GM21619 (cell line): ENCODE data around the gene PPM1L.

ENCODE experiments used
- ATAC-seq: cut with Tn5 transposase; IDR thresholded peaks from one replicate; pipeline ENCODE4 v1.9.1; 2021; ENCODE audit not compliant: unreplicated experiment

The PPM1L gene

DNA sequence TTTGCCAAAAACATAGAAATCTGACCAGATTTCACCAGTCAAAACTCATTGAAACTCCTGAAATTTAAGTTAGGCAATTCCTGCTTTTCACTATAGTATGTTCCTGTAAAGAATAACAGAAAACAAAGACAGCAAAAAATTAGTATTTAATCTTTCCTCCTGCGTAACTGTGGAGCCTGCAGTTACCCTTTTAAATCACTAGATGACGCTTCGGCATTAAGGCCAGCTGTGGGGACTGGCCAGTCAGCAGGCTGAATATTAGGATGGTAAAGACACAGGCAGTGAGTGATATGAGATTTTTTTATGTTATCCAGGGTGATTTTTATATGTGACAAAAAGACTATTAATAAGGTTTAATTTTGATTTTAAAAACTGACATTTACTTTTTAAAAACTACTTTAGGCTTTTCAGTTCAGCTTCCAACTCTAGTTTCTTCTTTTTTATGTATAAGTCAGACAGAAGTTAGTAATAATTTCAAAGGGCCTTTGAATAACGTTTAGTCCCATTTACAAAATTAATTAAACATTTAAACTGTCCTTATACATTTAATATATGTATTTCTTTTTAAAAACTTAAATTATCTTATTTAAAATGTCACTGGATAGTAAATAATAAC, 165.1 kb downstream of the PPM1L start:
- ATAC-seq, result peak; percentile 92

DNA sequence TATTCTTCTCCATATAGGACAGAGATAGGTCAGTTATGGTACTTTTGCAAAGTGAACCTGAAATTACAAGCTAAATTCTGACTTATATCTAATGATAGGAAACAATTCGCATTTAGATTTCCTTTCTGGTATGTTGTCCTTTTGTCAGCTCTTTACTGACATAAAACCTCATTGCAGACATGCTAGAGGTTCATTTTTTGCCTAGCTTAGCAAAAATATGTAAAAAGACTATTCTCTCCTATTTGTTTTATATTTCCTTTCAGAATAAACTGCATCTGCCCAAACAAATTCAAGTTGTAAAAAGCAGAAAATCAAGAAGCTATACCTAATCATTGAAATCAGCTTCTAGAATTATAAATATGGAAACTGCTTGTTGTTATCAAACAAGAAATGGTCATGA, 168.7 kb downstream of the PPM1L start:
- ATAC-seq, result no peak

DNA sequence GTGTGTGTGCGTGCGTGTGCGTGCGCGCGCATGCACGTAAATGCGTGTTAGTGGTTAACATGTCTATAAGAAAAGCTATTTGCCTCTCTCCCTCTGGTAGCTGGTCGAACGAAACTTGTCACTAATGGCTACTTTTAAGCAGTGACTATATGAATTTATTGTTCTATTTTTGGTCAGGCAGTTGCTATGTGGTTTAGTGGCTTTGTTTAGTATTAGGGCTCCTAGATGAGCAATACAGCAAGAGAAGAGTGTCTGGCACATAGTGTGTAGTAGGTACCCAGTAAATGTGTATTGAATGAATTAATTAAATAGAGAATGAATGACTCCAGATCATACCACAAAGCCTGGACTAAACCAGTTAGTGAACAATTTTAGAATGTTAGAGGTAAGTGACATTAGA, 171.6 kb downstream of the PPM1L start:
- no peak for ATAC-seq

DNA sequence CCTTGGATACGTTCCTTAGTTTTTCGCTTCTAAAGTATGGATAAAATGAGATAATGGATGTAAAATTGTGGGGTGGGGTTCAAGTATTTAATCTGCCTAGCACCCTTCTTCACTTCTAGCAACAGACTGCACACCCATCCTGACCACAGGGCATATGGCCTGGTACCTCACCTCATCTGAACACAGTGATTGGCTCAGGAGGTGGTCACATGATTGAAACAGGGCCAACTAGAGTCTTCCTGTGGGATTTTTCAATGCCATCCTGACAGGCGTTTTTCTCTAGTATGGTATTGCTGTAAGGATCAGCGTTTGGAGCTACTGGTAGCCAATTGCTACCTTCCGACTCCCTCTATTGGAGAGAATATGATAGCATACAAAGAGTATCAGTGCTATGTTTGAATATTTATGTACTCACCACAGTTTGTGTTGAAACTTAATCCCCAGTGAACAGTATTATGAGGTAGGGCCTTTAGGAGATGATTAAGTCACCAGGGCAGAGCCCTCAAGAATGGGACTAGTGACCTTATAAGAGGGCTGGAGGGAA, 172.2 kb downstream of the PPM1L start:
- no peak for ATAC-seq

DNA sequence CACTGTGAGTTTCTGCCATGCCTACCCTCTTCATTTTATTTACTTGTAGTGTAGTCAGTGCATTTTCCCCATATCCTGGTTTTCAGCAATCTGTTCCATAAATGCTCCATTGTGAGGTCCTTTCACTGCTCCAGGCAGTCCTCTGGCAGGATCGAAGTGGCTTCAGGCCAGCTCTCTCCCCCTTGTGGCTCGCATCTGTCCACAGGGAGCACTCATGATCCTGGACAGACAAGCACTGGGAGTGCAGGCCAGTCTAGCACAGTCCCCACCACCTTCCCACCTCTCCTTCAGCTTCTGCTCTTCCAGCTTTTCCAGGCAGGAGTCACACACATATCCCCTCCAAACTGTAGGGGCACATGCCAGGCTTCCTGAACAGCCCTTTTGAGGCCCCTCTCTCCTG, 173.6 kb downstream of the PPM1L start:
- ATAC-seq, result no peak

DNA sequence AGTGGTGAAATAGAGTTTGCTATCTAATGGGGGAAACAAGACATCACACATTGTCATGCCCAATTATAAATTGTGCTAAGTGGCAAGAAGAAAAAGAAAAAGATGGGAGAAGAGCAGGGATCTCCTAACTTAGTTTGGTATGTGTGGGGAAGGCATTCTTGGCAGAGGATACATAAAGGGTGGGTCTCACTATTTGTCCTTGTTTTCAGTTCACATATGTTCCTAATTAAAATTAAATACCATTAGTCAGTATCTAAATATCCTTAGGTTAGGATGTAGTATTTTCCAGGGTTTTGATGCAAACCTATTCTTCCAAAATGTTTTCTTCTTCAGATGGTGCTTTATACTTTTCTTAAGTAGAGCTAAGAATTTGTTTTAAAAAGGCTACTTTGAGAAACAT, 175.4 kb downstream of the PPM1L start:
- no peak for ATAC-seq

DNA sequence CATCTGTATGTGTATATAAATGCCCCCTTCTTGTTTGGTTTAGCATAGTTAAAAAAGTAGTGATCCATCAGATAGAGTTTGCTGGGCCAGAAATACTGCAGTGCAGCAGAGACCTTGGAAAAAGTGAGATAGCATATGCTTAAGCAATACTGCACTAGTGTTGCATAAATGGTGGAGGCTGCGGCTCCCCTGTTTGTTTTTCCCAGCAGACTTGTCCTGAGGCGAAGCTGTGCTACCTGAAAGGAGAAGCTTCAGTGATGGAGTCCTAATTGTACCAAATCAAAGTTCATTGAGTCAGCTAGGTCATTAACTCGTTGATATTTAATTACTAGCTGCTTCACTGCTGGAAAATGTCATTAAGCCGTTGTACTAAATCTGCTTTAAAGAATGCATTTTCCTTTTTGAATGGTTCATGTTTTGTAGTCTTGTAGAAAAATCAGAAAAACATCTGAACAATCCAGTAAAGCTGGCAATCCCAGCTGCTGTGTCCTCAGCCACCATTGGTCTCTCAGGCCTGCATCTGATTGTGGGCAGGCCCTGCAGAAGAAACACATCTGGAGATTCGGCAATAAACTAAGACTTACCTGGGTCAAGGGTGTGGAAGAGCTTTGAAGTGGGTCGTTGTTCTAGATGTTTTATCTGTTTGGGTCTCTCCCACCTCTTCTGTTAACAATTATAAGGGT, 179.5 kb downstream of the PPM1L start:
- no peak for ATAC-seq

DNA sequence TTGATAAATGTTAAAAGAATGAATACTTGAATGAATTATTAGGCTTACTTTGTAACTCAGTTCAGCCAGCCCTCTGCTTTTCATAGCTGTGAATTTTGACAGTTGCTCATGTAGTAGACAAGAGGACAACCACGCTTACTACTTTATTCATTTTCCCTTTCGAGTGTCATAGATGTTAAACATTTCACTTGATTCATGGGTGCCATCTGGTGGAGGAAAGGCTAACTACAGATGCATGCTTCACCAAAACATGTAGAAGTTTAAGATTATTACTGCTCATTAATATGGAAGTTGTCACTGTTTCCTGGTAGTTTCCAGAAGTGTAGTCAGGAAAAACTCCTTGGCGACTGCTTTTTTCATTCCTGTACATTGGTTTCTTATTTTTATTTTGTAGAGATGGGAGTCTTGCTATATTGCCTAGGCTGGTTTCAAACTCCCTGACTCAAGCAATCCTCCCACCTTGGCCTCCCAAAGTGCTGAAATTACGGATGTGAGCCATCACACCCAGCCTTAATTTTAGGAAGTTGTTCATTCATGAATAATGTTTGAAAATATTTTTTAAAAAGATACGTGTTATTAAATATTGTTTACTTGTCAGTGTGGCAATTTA, 186.0 kb downstream of the PPM1L start:
- ATAC-seq, result peak; percentile 96

DNA sequence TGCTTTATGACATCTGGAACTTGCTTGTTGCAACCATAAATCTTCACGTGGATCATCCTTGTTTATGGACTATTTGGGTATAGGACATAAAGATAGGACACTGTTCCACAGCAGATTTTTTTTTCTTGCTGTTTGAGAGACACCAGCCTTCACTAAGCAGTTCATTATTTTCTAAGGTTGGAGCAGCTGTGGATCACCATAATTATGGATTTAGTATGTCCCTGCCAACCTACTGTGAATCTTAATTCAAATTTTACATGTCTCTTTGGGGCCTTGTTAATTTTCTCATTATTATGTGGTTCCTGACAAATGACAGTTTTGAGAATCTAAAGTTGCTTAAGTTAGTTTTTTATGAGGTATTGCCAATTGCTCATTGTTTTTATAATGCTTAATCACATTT, 188.0 kb downstream of the PPM1L start:
- ATAC-seq, result no peak

DNA sequence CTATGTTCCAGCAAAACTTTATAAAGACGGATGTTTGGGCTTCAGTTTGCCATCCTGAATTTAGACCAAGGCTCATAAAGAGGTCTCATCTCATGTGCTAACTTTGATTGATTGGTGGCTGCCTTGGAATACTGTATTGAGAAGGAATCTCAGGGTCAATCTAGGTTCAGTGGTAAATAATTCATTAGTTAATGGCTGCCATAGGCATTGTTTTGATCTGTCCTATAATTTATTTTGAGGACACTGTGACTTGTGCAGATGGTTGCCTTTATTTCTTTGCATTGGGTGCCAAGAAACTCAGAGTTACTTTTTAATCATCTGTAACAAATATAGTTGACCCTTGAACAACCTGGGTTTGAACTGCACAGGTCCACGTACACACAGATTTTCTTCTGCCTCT, 189.3 kb downstream of the PPM1L start:
- no peak for ATAC-seq

DNA sequence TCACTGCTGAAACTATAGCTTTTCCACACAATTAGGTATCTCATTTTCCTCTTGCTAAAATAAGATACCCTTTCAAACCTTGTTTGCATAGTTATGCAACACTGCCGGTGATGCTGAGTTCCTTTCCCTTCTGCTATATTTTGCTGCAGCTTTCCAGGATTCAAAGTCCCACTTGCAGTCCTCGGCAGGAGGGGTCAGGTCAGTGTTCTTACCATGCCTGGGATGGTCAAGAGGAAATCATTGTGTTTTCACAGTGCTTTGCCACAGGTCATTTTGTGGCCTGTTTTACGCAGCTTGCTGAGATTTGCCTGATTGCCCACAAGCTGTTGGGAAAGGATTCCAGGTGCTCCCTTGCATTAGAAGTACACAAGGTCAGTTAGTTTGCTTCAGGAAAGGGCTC, 192.2 kb downstream of the PPM1L start:
- ATAC-seq, result no peak

DNA sequence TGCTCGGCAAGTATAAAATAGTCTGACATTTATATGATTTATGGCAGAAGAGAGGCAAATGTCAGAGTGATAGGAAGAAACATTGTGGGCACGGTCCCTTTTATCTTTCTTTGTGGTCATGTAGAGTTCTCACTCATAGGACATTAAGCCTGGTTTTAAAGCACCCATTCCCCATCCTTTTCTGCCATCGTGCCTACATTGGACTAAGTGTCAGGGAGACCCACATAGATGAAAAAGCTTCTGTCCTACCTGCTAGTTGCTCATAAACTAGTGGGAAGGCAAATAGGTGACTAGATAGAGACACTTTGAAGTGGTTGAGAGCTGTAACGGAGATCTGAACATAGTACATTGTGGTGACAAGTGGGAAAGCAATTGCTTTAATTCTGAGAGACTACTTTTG, 193.4 kb downstream of the PPM1L start:
- no peak for ATAC-seq

DNA sequence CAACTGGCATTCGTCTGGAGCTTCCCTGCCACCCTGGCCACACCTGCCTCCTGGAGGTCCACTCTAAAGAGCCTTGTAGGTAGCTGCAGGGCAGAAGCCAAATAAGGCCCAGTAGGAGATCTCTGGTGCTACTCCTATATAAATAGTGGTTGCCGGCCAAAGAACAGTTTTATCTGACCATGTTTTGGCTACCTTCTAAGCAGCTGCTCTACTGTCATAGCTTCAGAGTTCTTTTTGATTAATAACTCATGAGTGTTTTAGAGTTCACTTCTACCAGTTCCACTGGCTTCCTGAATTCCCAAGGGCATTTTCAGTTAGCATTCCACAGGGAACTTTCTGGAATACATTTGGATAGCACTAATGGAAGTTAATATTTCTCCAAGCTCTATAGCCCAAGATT, 194.5 kb downstream of the PPM1L start:
- ATAC-seq, result no peak

DNA sequence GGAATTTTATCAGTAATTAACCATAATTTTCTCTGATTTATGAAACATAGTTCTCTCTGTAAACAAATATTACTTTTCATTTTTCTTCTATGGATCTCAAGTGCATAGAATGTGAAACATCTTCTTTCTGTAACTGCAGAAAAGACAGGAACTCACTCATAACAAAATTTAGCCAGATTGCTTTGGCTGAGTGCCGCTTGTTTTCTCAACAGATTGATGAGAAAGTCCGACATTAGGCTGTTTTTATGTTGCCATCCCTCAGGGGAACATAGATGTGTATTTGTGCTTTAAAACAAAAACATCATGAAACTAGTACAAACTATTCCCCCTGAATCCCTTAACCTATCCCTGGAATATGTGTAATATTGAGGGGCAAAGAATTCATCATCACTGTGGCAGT, 194.9 kb downstream of the PPM1L start:
- ATAC-seq, result no peak

DNA sequence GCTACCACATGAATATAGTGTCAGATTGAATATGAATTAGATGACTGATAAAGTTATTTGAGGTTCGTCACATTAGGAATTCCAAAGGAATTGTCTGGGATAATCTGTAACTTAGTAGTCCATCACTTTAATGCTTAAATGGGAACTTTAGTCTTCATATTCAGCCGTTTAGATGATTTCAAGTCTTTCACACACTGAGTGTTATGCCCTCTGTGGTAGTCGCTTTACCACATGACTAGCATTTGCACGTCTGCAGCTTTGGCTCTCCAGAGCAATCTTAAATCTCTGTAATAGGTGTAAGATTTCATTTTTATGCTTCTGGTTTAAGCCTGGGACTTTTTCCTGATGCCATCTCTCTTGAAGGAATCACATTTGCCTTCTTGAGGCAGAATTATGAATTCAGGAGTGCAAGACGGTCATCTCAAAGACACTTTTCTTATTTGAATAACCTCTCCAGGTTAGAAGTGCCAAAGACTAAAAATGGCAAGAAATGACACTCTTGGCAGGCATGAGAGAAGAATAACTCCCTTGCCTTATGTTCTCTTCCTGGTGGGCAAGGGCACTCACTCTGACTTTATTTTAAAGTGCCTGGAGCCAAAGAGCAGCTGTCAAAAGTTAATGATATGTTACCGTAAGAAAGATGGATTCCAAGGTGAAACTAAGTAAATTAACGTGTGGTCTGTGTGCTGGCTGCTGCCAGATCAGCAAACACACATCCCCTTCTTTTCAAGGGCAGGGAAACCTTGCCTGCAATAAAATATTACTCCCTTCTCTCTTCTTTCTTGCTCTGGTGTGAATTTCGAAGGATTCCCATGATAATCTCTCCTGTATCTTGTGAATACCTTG, 195.8 kb downstream of the PPM1L start:
- ATAC-seq, result no peak

DNA sequence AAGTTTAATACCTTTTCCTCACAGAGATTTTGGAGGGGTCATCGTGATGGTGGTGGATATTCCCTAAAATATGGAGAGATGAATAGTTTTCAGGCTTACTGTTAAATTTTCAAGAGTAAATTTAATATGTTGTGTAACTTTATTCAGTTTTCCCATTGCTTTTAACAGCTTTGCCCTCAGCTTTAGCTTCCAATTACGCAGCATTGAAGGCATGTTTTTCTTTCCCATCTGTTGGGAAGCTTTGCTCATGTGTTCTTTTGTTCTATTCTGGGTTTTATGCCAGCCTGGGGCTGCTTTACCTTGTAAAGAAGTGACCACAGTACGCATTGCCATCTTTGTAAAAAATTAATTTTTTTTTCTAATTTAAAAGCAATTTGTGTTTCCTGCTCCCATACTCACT, 197.7 kb downstream of the PPM1L start:
- no peak for ATAC-seq

DNA sequence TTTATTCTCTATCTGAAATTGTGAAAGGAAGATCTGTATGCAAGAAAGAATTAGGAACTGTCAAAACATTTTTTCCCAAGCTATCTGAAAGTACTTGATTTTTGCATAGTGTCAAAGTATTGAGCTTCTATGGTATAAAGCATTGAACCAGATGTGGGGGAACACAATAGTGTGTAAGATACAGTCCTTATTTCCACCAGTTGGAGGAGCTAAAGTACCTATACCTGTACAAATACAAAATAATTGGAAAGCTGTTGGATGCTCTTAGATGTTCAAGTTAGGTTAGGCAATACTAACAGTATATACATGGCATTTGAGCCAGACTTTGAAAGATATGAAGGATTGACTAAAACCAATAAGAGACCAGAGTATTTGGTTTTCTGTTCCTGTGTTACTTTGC, 200.8 kb downstream of the PPM1L start:
- peak; percentile 93 for ATAC-seq

DNA sequence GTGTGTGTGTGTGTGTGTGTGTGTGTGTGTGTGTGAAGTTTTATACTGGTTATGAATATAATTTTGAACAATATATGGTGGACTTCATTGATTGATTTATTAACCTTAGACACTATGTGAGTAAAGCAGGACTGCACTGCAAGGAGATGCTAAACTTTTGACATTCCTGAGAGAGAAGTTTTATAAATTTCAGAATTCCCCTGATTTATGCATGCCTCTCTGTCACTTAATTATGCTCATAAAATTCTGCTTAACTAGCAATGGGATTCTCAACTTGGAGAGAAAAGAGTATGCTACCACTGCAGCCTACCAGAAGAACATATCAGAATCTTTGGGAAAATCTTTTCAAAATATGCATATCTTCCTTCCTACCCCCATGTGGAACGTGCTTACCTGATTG, 204.5 kb downstream of the PPM1L start:
- ATAC-seq, result no peak

DNA sequence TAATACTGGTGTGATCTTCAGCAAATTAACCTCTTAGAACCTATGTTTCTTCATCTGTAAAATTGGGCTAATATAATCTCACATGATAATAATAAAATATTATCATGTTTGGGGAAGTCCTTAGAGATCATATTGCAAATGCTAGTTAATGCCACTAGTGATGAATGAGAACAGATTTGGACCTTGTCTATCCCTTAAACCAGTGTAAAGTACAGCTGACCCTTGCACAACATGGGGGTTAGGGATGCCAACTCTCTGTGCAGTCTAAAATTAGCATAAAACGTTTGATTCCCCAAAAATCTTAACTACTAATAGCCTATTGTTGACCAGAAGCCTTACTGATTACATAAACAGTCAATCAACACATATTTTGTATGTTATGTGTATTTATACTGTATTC, 207.9 kb downstream of the PPM1L start:
- ATAC-seq, result no peak

DNA sequence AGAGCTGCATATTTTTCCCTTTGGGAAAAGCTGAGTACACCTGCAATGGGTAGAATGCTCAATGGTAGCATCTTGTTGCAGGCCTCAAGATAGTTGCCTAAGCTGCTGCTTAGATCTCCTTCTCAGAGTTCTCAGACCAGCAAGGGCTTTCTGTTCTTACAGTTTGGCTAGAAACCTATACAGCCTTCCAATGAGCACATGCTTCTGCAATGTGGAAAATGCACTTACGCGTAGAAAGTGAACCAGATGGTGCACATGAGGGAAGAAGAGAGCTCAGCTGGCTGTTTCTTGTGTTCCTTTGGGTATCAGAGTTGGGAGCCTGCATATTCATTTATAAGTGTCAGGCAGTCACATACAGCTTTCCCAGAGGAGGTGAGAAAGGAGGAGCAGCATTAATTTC, 212.7 kb downstream of the PPM1L start:
- no peak for ATAC-seq

DNA sequence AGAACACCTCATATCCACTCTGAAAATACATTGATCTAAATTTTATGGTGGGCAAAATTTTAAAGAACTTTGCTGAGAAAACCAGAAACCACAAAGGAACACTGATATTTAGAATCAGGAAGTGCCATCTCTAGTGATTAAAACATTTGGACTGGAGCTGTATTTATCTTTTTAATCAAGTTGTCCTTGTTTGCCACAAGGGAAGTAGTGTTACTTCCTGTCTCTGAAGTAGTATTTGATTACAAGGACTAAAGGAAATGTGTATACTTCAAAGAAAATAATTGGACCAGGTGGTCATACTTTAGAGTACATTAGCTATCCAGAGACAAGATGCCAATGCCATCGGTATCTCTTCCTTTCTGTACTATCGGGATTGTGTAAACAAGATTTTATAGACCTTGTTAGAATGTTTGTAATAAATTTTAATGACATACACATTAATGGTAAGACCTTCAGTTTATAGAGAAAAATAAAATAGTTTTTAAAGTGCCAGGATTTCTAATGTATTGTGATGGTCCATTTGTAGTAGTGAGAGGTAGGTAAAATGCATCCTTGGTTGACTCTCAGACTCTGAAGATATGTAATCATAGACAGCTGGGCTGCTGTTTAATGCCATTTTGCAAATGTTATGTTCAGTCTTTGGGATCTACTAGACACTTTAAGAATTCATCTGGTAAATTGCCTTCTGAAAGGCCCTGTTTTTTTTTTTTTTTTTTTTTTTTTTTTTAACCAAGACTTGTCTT, 217.2 kb downstream of the PPM1L start:
- no peak for ATAC-seq
